ENCODE data around the gene RPSA. TPM values are rescaled to one million over a fixed set of nuclear protein-coding genes. Genes with fewer than 3 reads are reported as not detected.

The RPSA gene
- polyA plus RNA-seq, 1 donor (not counting 4 experiments of a cell fraction or from before 2014, with no cell fraction given): 3,195 TPM

- Histone ChIP-seq H3K9me1 (ENCODE audit: control insufficient read depth, extremely low read depth, insufficient read depth, low read length) (peaks cover 4% of the 10 kb centered on the region), H3K79me2 (ENCODE audit: control insufficient read depth, insufficient read depth, low read length) (peaks cover 59% of the 10 kb centered on the region), H3K9me3 (ENCODE audit: control insufficient read depth, low read depth, low read length) (no peaks in the 10 kb centered on the region), H3K9ac (ENCODE audit: control insufficient read depth, extremely low read depth, insufficient read depth, low read length) (no peak overlapping the region), H4K20me1 (ENCODE audit: control insufficient read depth, extremely low read depth, insufficient read depth, low read length) (peaks cover 12% of the 10 kb centered on the region), H3K4me3 (ENCODE audit: control insufficient read depth in 2 of 3, extremely low read depth in 1 of 3, insufficient read depth in 2 of 3, low read depth in 1 of 3, low read length in 3 of 3) (no peak overlapping the region), H3K4me1 (ENCODE audit: control insufficient read depth, extremely low read depth, insufficient read depth, low read length) (peaks cover 19% of the 10 kb centered on the region), H2AFZ (ENCODE audit: control insufficient read depth, low read length) (no peak overlapping the region), H3K36me3 (ENCODE audit: control insufficient read depth in 2 of 2, extremely low read depth in 1 of 2, insufficient read depth in 2 of 2, low read length in 2 of 2) (peaks cover 12 to 24% of the 10 kb centered on the region in 2 experiments), H3K27me3 (ENCODE audit: control insufficient read depth, extremely low read depth, insufficient read depth, low read length) (no peaks in the 10 kb centered on the region), H3K4me2 (ENCODE audit: control insufficient read depth, extremely low read depth, insufficient read depth, low read depth, low read length) (no peak overlapping the region), H3K27ac (ENCODE audit: control insufficient read depth, insufficient read depth, low read length) (no peak overlapping the region)
- FAIRE-seq (no peak), DNase-seq (ENCODE audit: low read depth, low spot score) (no peak)
- dilution Hi-C loops (cut with MboI; ENCODE audit: extremely low pct_ligation_motif_present, low sequenced_read_pairs): no loop called here
- TF ChIP-seq EZH2 (IDR thresholded peaks at IDR 0.05; ENCODE audit: low read length) (no peak), CTCF (optimal IDR thresholded peaks at IDR 0.05 in 1 of 3, IDR thresholded peaks at IDR 0.05 in 1 of 3, conservative IDR thresholded peaks at IDR 0.05 in 1 of 3; ENCODE audit: extremely low read depth in 1 of 3, insufficient read depth in 2 of 3, low read length in 3 of 3) (no peak)
These were observed 19.0 kb upstream of the RPSA start for GRCh38 chr3:39387411-39387975.

- Histone ChIP-seq H3K27ac (ENCODE audit: control insufficient read depth, insufficient read depth, low read length) (no peak overlapping the region), H3K36me3 (ENCODE audit: control insufficient read depth in 2 of 2, extremely low read depth in 1 of 2, insufficient read depth in 2 of 2, low read length in 2 of 2) (peaks cover 16 to 26% of the 10 kb centered on the region in 2 experiments), H3K4me3 (ENCODE audit: control insufficient read depth in 2 of 3, extremely low read depth in 1 of 3, insufficient read depth in 2 of 3, low read depth in 1 of 3, low read length in 3 of 3) (no peak overlapping the region), H3K9ac (ENCODE audit: control insufficient read depth, extremely low read depth, insufficient read depth, low read length) (no peak overlapping the region), H3K9me1 (ENCODE audit: control insufficient read depth, extremely low read depth, insufficient read depth, low read length) (peaks cover 4% of the 10 kb centered on the region), H3K4me1 (ENCODE audit: control insufficient read depth, extremely low read depth, insufficient read depth, low read length) (peaks cover 17% of the 10 kb centered on the region), H3K79me2 (ENCODE audit: control insufficient read depth, insufficient read depth, low read length) (peaks cover 59% of the 10 kb centered on the region), H3K27me3 (ENCODE audit: control insufficient read depth, extremely low read depth, insufficient read depth, low read length) (no peaks in the 10 kb centered on the region), H2AFZ (ENCODE audit: control insufficient read depth, low read length) (no peak overlapping the region), H4K20me1 (ENCODE audit: control insufficient read depth, extremely low read depth, insufficient read depth, low read length) (peaks cover 12% of the 10 kb centered on the region), H3K9me3 (ENCODE audit: control insufficient read depth, low read depth, low read length) (no peaks in the 10 kb centered on the region), H3K4me2 (ENCODE audit: control insufficient read depth, extremely low read depth, insufficient read depth, low read depth, low read length) (no peak overlapping the region)
- no peak for TF ChIP-seq CTCF (optimal IDR thresholded peaks at IDR 0.05 in 1 of 3, IDR thresholded peaks at IDR 0.05 in 1 of 3, conservative IDR thresholded peaks at IDR 0.05 in 1 of 3; ENCODE audit: extremely low read depth in 1 of 3, insufficient read depth in 2 of 3, low read length in 3 of 3)
- dilution Hi-C loops (cut with MboI; ENCODE audit: extremely low pct_ligation_motif_present, low sequenced_read_pairs): no loop called here
- no peak for FAIRE-seq
- DNase-seq (ENCODE audit: low read depth, low spot score): no peak
These were observed 18.4 kb upstream of the RPSA start for GRCh38 chr3:39388153-39388552.
